CD4-positive, alpha-beta T cell treated with Interleukin-12 subunit alpha and Interleukin-12 subunit beta, for 1 hour (primary cell): ENCODE results near the gene CBFA2T2.
A peak's percentile ranks its signal among the peaks of the same experiment; 100 is the strongest.
"Not testable (repeated sequence)": the region's sequence is repeated elsewhere in the genome, so short reads cannot be mapped to it uniquely, and the experiment has no call there.

Experiments
- DNase-seq: peaks from one replicate; pipeline ENCODE4 v3.0.0-alpha.2; 2020

The CBFA2T2 gene

GRCh38 chr20:33490023-33490933 is at the start of gene CBFA2T2:
Gene CBFA2T2, plus strand, starts transcription at chr20:33490096. Its CDS starts 172 bp downstream, at chr20:33490268.
- DNase-seq, result no peak

- DNase-seq, result not testable (repeated sequence)
Measured at GRCh38 chr20:33440562-33440961, 49.3 kb upstream of the CBFA2T2 start.

GRCh38 chr20:33441142-33441955 is 48.5 kb upstream of the CBFA2T2 start:
- DNase-seq, result no peak

- DNase-seq, result no peak
Measured at GRCh38 chr20:33442136-33443005, 47.5 kb upstream of the CBFA2T2 start.

- no peak for DNase-seq
Measured at GRCh38 chr20:33443006-33443511, 46.8 kb upstream of the CBFA2T2 start.

GRCh38 chr20:33443512-33444239 is 46.2 kb upstream of the CBFA2T2 start, which contains the start of gene SNTA1:
Gene SNTA1, minus strand, starts transcription at chr20:33443763. Its CDS starts 143 bp downstream, at chr20:33443620.
- peak; percentile 93 for DNase-seq

- DNase-seq, result peak; percentile 36
Measured at GRCh38 chr20:33444797-33445560, 44.9 kb upstream of the CBFA2T2 start.

GRCh38 chr20:33445881-33446625 is 43.8 kb upstream of the CBFA2T2 start:
- DNase-seq, result no peak

- DNase-seq, result no peak
Measured at GRCh38 chr20:33450867-33451266, 39.0 kb upstream of the CBFA2T2 start.

GRCh38 chr20:33456916-33457642 is 32.8 kb upstream of the CBFA2T2 start:
- peak; percentile 82 for DNase-seq

GRCh38 chr20:33459599-33459998 is 30.3 kb upstream of the CBFA2T2 start:
- DNase-seq, result no peak

GRCh38 chr20:33460711-33461110 is 29.2 kb upstream of the CBFA2T2 start:
- no peak for DNase-seq

GRCh38 chr20:33463332-33464101 is 26.4 kb upstream of the CBFA2T2 start:
- DNase-seq, result no peak

- not testable (repeated sequence) for DNase-seq
Measured at GRCh38 chr20:33464759-33465158, 25.1 kb upstream of the CBFA2T2 start.

GRCh38 chr20:33465481-33466302 is 24.2 kb upstream of the CBFA2T2 start:
- no peak for DNase-seq

GRCh38 chr20:33466303-33466646 is 23.6 kb upstream of the CBFA2T2 start:
- DNase-seq, result no peak

GRCh38 chr20:33470457-33470856 is 19.4 kb upstream of the CBFA2T2 start:
- DNase-seq, result no peak

- no peak for DNase-seq
Measured at GRCh38 chr20:33470866-33471265, 19.0 kb upstream of the CBFA2T2 start.
